Mesodermal cell (in vitro differentiated cells): ENCODE measurements around the gene CRABP2.

Experiments
- H3K27ac ChIP-seq: 2 replicates; pipeline ENCODE4 v1.7.0; 2013; ENCODE audit warnings: mild to moderate bottlenecking, low read depth, low read length, moderate library complexity; ENCODE audit not compliant: severe bottlenecking
- H3K36me3 ChIP-seq: 2 replicates; pipeline ENCODE4 v1.7.1; 2013; ENCODE audit warnings: mild to moderate bottlenecking, low read length, moderate library complexity; ENCODE audit not compliant: control insufficient read depth, insufficient read depth
- H3K4me1 ChIP-seq: one replicate; pipeline ENCODE4 v1.7.1; 2013; ENCODE audit warnings: mild to moderate bottlenecking, low read length; ENCODE audit not compliant: insufficient read depth, control insufficient read depth, poor library complexity, severe bottlenecking
- H3K4me3 ChIP-seq: 2 replicates; pipeline ENCODE4 v1.7.0; 2013; ENCODE audit warnings: low read length, control low read depth, mild to moderate bottlenecking; ENCODE audit not compliant: insufficient read depth, poor library complexity, severe bottlenecking; ENCODE audit errors: extremely low read depth
- H3K9me3 ChIP-seq: 2 replicates; pipeline ENCODE4 v1.7.1; 2013; ENCODE audit warnings: mild to moderate bottlenecking, low read length, moderate library complexity; ENCODE audit not compliant: control insufficient read depth
- WGBS, 2 experiments: methylation state at CpG; one replicate each; pipeline ENCODE4 v1.1.5; 2013; ENCODE audit warnings: missing lambda C conversion rate in 2 of 2; ENCODE audit not compliant: insufficient coverage in 2 of 2; 5-methylcytosine and 5-hydroxymethylcytosine counted together

The CRABP2 gene

GRCh38 chr1:156689035-156689952, 16.1 kb downstream of the CRABP2 start:
- WGBS, 2 experiments, result 2% methylated on average over 22 to 23 of the region's 23 CpGs
- H3K27ac ChIP-seq, result peak overlapping the region; percentile 36
- H3K4me1 ChIP-seq, result peaks cover 44% of the 10 kb centered on the region
- H3K36me3 ChIP-seq, result no peaks in the 10 kb centered on the region
- H3K4me3 ChIP-seq, result no peak overlapping the region
- no peaks in the 10 kb centered on the region for H3K9me3 ChIP-seq

DNA sequence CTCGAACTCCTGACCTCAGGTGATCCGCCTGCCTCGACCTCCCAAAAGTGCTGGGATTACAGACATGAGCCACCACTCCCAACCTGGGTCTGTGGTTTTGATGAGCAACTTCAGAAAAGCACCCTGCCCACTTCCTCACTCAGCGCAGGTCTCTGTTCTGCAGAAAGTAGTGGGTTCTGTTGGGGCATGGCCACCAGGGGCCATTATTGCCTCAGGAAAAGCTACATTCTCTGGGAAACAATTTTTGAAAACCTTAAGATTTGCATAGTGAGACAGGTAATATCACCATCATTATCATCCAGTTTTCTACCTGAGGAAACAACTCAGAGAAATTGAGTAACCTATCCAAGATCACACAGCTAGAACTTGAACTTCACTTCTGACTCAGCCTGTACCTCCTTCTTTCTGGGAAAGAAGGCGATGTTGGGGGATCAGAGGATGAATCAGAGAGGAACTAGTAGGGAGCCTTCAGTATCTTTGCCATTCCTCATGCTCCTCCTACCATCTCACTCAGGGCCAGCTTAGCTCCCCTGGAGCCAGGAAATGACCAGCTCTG, 21.1 kb downstream of the CRABP2 start:
- WGBS, 2 experiments, result 76 to 83% methylated on average over 3 to 4 of the region's 5 CpGs
- no peaks in the 10 kb centered on the region for H3K36me3 ChIP-seq
- no peak overlapping the region for H3K4me3 ChIP-seq
- H3K9me3 ChIP-seq, result no peaks in the 10 kb centered on the region
- H3K27ac ChIP-seq, result no peak overlapping the region
- peaks cover 4% of the 10 kb centered on the region for H3K4me1 ChIP-seq

DNA sequence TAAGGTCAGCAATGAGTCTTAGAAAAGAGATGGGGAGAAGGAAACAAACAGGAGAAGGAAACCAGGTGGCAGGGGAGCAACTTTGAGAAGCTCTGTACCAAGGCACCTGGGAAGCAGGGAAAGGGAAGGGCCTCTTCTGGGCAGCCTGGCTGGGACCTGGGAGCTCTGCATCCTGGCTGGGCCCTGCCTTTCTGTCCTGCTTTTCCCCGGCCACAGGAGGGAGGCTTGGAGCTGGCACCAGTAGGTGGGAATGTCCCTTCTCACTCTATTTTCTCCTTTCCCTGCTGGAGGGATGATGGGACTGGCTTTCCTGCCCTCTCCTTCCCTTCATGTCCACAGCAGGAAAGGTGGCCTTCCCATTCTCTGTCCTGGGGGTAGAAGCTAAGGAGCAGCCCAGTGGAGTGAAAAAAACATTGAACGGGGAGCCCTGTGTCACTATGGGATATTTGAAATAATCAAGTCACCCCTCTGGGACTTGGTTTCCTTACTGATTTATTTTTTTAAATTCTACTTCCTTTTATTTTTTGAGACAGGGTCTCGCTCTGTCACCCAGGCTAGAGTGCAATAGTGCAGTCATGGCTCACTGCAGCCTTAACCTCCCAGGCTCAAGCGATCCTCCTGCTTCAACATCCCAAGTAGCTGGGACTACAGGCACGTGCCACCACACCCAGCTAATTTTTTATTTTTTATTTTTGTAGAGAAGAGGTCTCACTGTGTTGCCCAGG, 23.1 kb downstream of the CRABP2 start:
- no peak overlapping the region for H3K27ac ChIP-seq
- 75 to 100% methylated on average over 1 to 3 of the region's 5 CpGs for WGBS, 2 experiments

GRCh38 chr1:156681196-156681960, 24.0 kb downstream of the CRABP2 start:
- Histone ChIP-seq H3K9me3 (no peaks in the 10 kb centered on the region), H3K27ac (no peak overlapping the region), H3K36me3 (no peaks in the 10 kb centered on the region), H3K4me1 (peaks cover 8% of the 10 kb centered on the region), H3K4me3 (no peak overlapping the region)
- 95 to 96% methylated on average over 6 of the region's 8 CpGs for WGBS, 2 experiments

More for the DNA sequence above, 23.1 kb downstream of the CRABP2 start:
- Histone ChIP-seq H3K4me1 (peaks cover 8% of the 10 kb centered on the region), H3K4me3 (no peak overlapping the region), H3K9me3 (no peaks in the 10 kb centered on the region), H3K36me3 (no peaks in the 10 kb centered on the region)

DNA sequence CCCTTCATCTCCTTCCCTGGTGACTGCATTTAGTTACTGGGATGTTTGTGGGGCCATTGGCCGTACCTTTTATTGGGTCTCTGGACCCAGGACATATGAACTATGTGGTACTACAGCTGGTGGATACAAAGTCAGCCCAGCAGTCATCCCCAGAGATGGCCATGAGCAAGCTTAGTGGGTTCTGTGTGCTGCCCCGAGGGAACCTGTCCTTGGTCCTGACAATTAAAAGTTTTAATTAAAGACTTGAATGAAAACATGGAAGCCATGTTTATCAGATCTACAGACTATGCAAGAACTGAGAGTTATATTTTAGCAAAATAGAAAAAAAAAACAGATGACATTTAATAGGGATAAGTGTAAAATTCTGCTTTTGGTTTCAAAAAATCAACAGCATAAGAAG, 25.3 kb downstream of the CRABP2 start:
- no peak overlapping the region for H3K27ac ChIP-seq
- no peaks in the 10 kb centered on the region for H3K9me3 ChIP-seq
- H3K36me3 ChIP-seq, result peaks cover 5% of the 10 kb centered on the region
- H3K4me3 ChIP-seq, result no peak overlapping the region
- peaks cover 8% of the 10 kb centered on the region for H3K4me1 ChIP-seq
- 100% methylated on average over 1 of the region's 2 CpGs for WGBS, 2 experiments

- Histone ChIP-seq H3K4me3 (peak overlapping the region; percentile 92), H3K36me3 (peaks cover 26% of the 10 kb centered on the region), H3K9me3 (no peaks in the 10 kb centered on the region), H3K4me1 (peaks cover 24% of the 10 kb centered on the region), H3K27ac (peak overlapping the region; percentile 53)
- 12% methylated on average over 12 to 16 of the region's 22 CpGs for WGBS, 2 experiments
Measured at GRCh38 chr1:156677616-156678596, 27.5 kb downstream of the CRABP2 start.

- peak within 1 kb of the TSS; percentile 82 for H3K27ac ChIP-seq
- peaks cover 35% of the 10 kb centered on the region for H3K36me3 ChIP-seq
- WGBS, 2 experiments, result 0 to 1% methylated on average over 42 to 63 of the region's 70 CpGs
Measured at GRCh38 chr1:156676820-156677615, 28.4 kb downstream of the CRABP2 start, which contains the start of gene NES. TSS of gene NES (minus strand) at chr1:156677407. CDS start at chr1:156677264, 143 bp downstream.

GRCh38 chr1:156676114-156676819, 29.1 kb downstream of the CRABP2 start:
- H3K27ac ChIP-seq, result peak overlapping the region; percentile 82
- peaks cover 38% of the 10 kb centered on the region for H3K4me1 ChIP-seq
- no peaks in the 10 kb centered on the region for H3K9me3 ChIP-seq
- peaks cover 42% of the 10 kb centered on the region for H3K36me3 ChIP-seq
- WGBS, 2 experiments, result 2% methylated on average over 40 to 45 of the region's 49 CpGs
- peak overlapping the region; percentile 92 for H3K4me3 ChIP-seq

More at GRCh38 chr1:156676820-156677615, 28.4 kb downstream of the CRABP2 start, which contains the start of gene NES:
- H3K4me1 ChIP-seq, result peaks cover 30% of the 10 kb centered on the region
- H3K9me3 ChIP-seq, result no peaks in the 10 kb centered on the region
- peak within 1 kb of the TSS; percentile 92 for H3K4me3 ChIP-seq
